ENCODE results near the gene MAN1B1.

- TF ChIP-seq SP1 (IDR thresholded peaks at IDR 0.05) (no peak), RAD21 (IDR thresholded peaks at IDR 0.05) (no peak), TAF1 (conservative IDR thresholded peaks at IDR 0.05) (no peak), YY1 (IDR thresholded peaks at IDR 0.05) (no peak), GABPA (IDR thresholded peaks at IDR 0.05 in 1 of 2, conservative IDR thresholded peaks at IDR 0.05 in 1 of 2) (no peak), JUND (IDR thresholded peaks at IDR 0.05) (no peak), REST (IDR thresholded peaks at IDR 0.05) (no peak)
- TF ChIP-seq, protein P1, sequence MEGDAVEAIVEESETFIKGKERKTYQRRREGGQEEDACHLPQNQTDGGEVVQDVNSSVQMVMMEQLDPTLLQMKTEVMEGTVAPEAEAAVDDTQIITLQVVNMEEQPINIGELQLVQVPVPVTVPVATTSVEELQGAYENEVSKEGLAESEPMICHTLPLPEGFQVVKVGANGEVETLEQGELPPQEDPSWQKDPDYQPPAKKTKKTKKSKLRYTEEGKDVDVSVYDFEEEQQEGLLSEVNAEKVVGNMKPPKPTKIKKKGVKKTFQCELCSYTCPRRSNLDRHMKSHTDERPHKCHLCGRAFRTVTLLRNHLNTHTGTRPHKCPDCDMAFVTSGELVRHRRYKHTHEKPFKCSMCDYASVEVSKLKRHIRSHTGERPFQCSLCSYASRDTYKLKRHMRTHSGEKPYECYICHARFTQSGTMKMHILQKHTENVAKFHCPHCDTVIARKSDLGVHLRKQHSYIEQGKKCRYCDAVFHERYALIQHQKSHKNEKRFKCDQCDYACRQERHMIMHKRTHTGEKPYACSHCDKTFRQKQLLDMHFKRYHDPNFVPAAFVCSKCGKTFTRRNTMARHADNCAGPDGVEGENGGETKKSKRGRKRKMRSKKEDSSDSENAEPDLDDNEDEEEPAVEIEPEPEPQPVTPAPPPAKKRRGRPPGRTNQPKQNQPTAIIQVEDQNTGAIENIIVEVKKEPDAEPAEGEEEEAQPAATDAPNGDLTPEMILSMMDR (IDR thresholded peaks at IDR 0.05; ENCODE audit: low read depth, low read length, missing input control): no peak
- TF ChIP-seq, protein P2, sequence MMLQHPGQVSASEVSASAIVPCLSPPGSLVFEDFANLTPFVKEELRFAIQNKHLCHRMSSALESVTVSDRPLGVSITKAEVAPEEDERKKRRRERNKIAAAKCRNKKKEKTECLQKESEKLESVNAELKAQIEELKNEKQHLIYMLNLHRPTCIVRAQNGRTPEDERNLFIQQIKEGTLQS (IDR thresholded peaks at IDR 0.05): no peak
These were observed 28.0 kb downstream of the MAN1B1 start, which contains the start of gene DPP7 for GRCh38 chr9:137114613-137115393.
